HCT116 (cell line): ENCODE measurements around the gene NXPH2. TPM values are rescaled to one million over a fixed set of nuclear protein-coding genes. Genes with fewer than 3 reads are reported as not detected.
A peak's percentile ranks its signal among the peaks of the same experiment; 100 is the strongest.

Experiments used
- ATAC-seq: fragments of 200-7000 bp; cut with Tn5 transposase; 2 replicates; pipeline ENCODE4 v1.9.1; 2020; ENCODE audit warnings: mild to moderate bottlenecking, moderate library complexity
- BruUV-seq: library from RNA; stranded (reverse); fragments of 400-500 nt; replicated peaks from 2 replicates; lab custom pipeline; 2021; lab: Mats Ljungman, UMichigan
- CTCF ChIA-PET: fragments of 300-600 bp; sonication (Branson Sonifier 250); formaldehyde crosslinking; loops from one replicate; lab custom pipeline; 2021; ENCODE audit warnings: antibody characterized with exemption; lab: Charles Lee
- POLR2A ChIA-PET: fragments of 300-600, 350-600 bp; sonication (Branson Sonifier 250); formaldehyde crosslinking; loops from one replicate; lab custom pipeline; 2021; ENCODE audit warnings: antibody characterized with exemption; lab: Charles Lee
- RAD21 ChIA-PET, 2 experiments: fragments of 300-600 bp; sonication (Branson Sonifier 250); formaldehyde crosslinking; loops; one replicate each; lab custom pipeline; 2023; ENCODE audit warnings: low total read pairs in 2 of 2; ENCODE audit not compliant: uncharacterized antibody in 2 of 2, unreplicated experiment in 2 of 2, low non-redundant PET in 1 of 2; lab: Charles Lee
- DNase-seq: peaks from one replicate; pipeline ENCODE4 v3.0.0-alpha.2; 2010; ENCODE audit warnings: low read depth, low spot score
- H2AFZ ChIP-seq: fragments of 200-600 bp; shearing (Covaris generic), sonication (generic); 2 replicates; pipeline ENCODE4 v1.6.1; 2017; ENCODE audit warnings: low read depth, mixed run types, mixed read lengths, antibody characterized with exemption, low read length; ENCODE audit not compliant: poor library complexity, severe bottlenecking
- H3K27ac ChIP-seq: 2 replicates; pipeline ENCODE4 v1.5.1; 2012; ENCODE audit warnings: low read depth, low read length
- H3K27me3 ChIP-seq: fragments of 200-600 bp; sonication (generic); 2 replicates; pipeline ENCODE4 v1.6.1; 2016; ENCODE audit warnings: mixed run types, low read length, mixed read lengths; ENCODE audit not compliant: insufficient read depth
- H3K36me3 ChIP-seq, 2 experiments: fragments of 200-500 bp in 1 of 2; fragments of 200-600 bp in 1 of 2; sonication (Bioruptor generic) in 1 of 2; sonication (generic) in 1 of 2; 2 replicates each; pipeline versions ENCODE4 v1.5.1 to v1.6.1; 2014 to 2016; ENCODE audit warnings: low read length in 2 of 2, inconsistent platforms in 1 of 2, mixed read lengths in 1 of 2, mixed run types in 1 of 2; ENCODE audit not compliant: insufficient read depth in 2 of 2, control insufficient read depth in 1 of 2
- H3K4me1 ChIP-seq, 2 experiments: fragments of 200-600 bp in 1 of 2; sonication (generic) in 1 of 2; 2 replicates each; pipeline versions ENCODE4 v1.5.1 to v1.6.1; 2012 to 2017; ENCODE audit warnings: low read length in 2 of 2, inconsistent platforms in 1 of 2, mild to moderate bottlenecking in 1 of 2, mixed read lengths in 1 of 2, mixed run types in 1 of 2, moderate library complexity in 1 of 2; ENCODE audit not compliant: insufficient read depth in 2 of 2, control insufficient read depth in 1 of 2
- H3K4me2 ChIP-seq: fragments of 200-600 bp; sonication (generic); 2 replicates; pipeline ENCODE4 v1.6.1; 2017; ENCODE audit warnings: mixed run types, low read length, mixed read lengths
- H3K4me3 ChIP-seq, 2 experiments: fragments of 200-600 bp in 1 of 2; sonication (generic) in 1 of 2; replicated peaks in 1 of 2; 2 replicates each; pipeline ENCODE4 v1.5.1; 2011 to 2016; ENCODE audit warnings: low read length in 2 of 2, control low read depth in 1 of 2, low read depth in 1 of 2, mild to moderate bottlenecking in 1 of 2, mixed read lengths in 1 of 2, mixed run types in 1 of 2
- H3K79me2 ChIP-seq: fragments of 200-600 bp; sonication (generic); 2 replicates; pipeline ENCODE4 v1.6.1; 2017; ENCODE audit warnings: mild to moderate bottlenecking, mixed run types, low read length, moderate library complexity, mixed read lengths; ENCODE audit not compliant: insufficient read depth
- H3K9ac ChIP-seq: fragments of 200-600 bp; sonication (generic); 2 replicates; pipeline ENCODE4 v1.6.1; 2016; ENCODE audit warnings: low read length, mixed read lengths
- H3K9me2 ChIP-seq: fragments of 200-600 bp; sonication (generic), shearing (Covaris generic); 2 replicates; pipeline ENCODE4 v1.6.1; 2017; ENCODE audit warnings: mixed run types, mild to moderate bottlenecking, moderate library complexity; ENCODE audit not compliant: insufficient read depth
- H3K9me3 ChIP-seq, 2 experiments: fragments of 200-500 bp in 1 of 2; fragments of 200-600 bp in 1 of 2; sonication (Bioruptor generic) in 1 of 2; sonication (generic) in 1 of 2; 2 replicates each; pipeline ENCODE4 v1.6.1; 2014 to 2017; ENCODE audit warnings: low read length in 2 of 2, mixed read lengths in 2 of 2, inconsistent platforms in 1 of 2, low read depth in 1 of 2, mild to moderate bottlenecking in 1 of 2, mixed run types in 1 of 2, moderate library complexity in 1 of 2; ENCODE audit not compliant: control insufficient read depth in 1 of 2, insufficient read depth in 1 of 2
- H4K20me1 ChIP-seq: fragments of 200-600 bp; sonication (generic), shearing (Covaris generic); 2 replicates; pipeline ENCODE4 v1.6.1; 2017; ENCODE audit warnings: mixed run types, mild to moderate bottlenecking, moderate library complexity; ENCODE audit not compliant: insufficient read depth
- CBX3 ChIP-seq: IDR thresholded peaks from 2 replicates; pipeline ENCODE4 v1.6.1; 2012; ENCODE audit warnings: low read depth
- CTCF ChIP-seq, 3 experiments: fragments of 200-600 bp in 1 of 3; sonication (generic) in 1 of 3; IDR thresholded peaks in 2 of 3; conservative IDR thresholded peaks in 1 of 3; 2 replicates each; pipeline ENCODE4 v1.5.1; 2012 to 2017; ENCODE audit warnings: low read depth in 2 of 3, low read length in 2 of 3, antibody characterized with exemption in 1 of 3, borderline replicate concordance in 1 of 3, control low read depth in 1 of 3, mild to moderate bottlenecking in 1 of 3, mixed read lengths in 1 of 3, mixed run types in 1 of 3, moderate library complexity in 1 of 3; ENCODE audit not compliant: insufficient read depth in 1 of 3
- EGR1 ChIP-seq: IDR thresholded peaks from 2 replicates; pipeline ENCODE4 v1.6.1; 2012; ENCODE audit warnings: low read depth
- ELF1 ChIP-seq: IDR thresholded peaks from 2 replicates; pipeline ENCODE4 v1.6.1; 2012; ENCODE audit warnings: low read depth, borderline replicate concordance
- JUND ChIP-seq: IDR thresholded peaks from 2 replicates; pipeline ENCODE4 v1.6.1; 2012
- POLR2A ChIP-seq: IDR thresholded peaks from 2 replicates; pipeline ENCODE4 v1.7.0; 2011; ENCODE audit warnings: borderline replicate concordance; ENCODE audit not compliant: insufficient read depth, insufficient read length; ENCODE audit errors: extremely low read depth
- POLR2AphosphoS5 ChIP-seq: IDR thresholded peaks from 2 replicates; pipeline ENCODE4 v1.6.1; 2011; ENCODE audit warnings: mild to moderate bottlenecking, low read depth, low read length, moderate library complexity
- RAD21 ChIP-seq: IDR thresholded peaks from 2 replicates; pipeline ENCODE4 v1.6.1; 2012; ENCODE audit warnings: low read depth, mild to moderate bottlenecking
- REST ChIP-seq: IDR thresholded peaks from 2 replicates; pipeline ENCODE4 v1.6.1; 2012; ENCODE audit warnings: low read depth
- SIN3A ChIP-seq: IDR thresholded peaks from 2 replicates; pipeline ENCODE4 v1.6.1; 2012; ENCODE audit warnings: low read depth
- SRF ChIP-seq: IDR thresholded peaks from 2 replicates; pipeline ENCODE4 v1.6.1; 2012; ENCODE audit warnings: low read depth
- intact Hi-C: fragments of 100-400 bp; cut with micrococcal nuclease; formaldehyde crosslinking; loops from 2 replicates; pipeline ENCODE4 v1.10.0; 2022
- total RNA-seq: library from RNA; stranded (reverse); gene quantifications from one replicate; pipeline ENCODE4 v1.2.1, GENCODE V29; 2021; ENCODE audit not compliant: unreplicated experiment
- TF ChIP-seq, protein P1 (sequence below): IDR thresholded peaks from 2 replicates; pipeline ENCODE4 v1.6.1; 2012
- TF ChIP-seq, protein P2 (sequence below): IDR thresholded peaks from 2 replicates; pipeline ENCODE4 v1.6.1; 2012

The NXPH2 gene
- total RNA-seq, 1 experiment from 2014 or later, result not detected

GRCh38 chr2:138730497-138731030, 49.6 kb downstream of the NXPH2 start:
- BruUV-seq, result no TSS peak
- TF ChIP-seq SRF, result no peak
- no peak for TF ChIP-seq SIN3A
- no peak for TF ChIP-seq ELF1
- Histone ChIP-seq H3K9ac (no peak overlapping the region), H3K27me3 (no peaks in the 10 kb centered on the region), H3K9me2 (no peaks in the 10 kb centered on the region), H3K79me2 (no peaks in the 10 kb centered on the region), H3K27ac (no peak overlapping the region), H3K36me3 (no peaks in the 10 kb centered on the region), H3K4me2 (no peak overlapping the region), H3K4me3 (no peak overlapping the region), H3K4me1 (no peaks in the 10 kb centered on the region), H2AFZ (no peak overlapping the region), H3K9me3 (no peaks in the 10 kb centered on the region), H4K20me1 (no peaks in the 10 kb centered on the region)
- ATAC-seq, result no peak
- ChIA-PET POLR2A (no interaction called here), RAD21 (interaction anchor here in 1 of 2 experiments (0.6 kb wide), 1 partner anchor 1554 kb away, joined by 3 read pairs; no protein-coding TSS in a partner anchor), CTCF (no interaction called here)
- intact Hi-C loops, result no loop called here
- no peak for DNase-seq

- no peaks in the 10 kb centered on the region for H3K36me3 ChIP-seq
- ChIA-PET POLR2A (interaction anchor here (0.6 kb wide), 1 partner anchor 119 kb away, joined by 3 read pairs; no protein-coding TSS in a partner anchor), CTCF (interaction anchor here (0.8 to 2.0 kb wide), 3 partner anchors 59 to 99 kb away, joined by 3 to 18 read pairs (median 5); no protein-coding TSS in a partner anchor), RAD21 (no interaction called here)
- no peaks in the 10 kb centered on the region for H4K20me1 ChIP-seq
- H3K27ac ChIP-seq, result no peak overlapping the region
- no peak overlapping the region for H2AFZ ChIP-seq
- no peaks in the 10 kb centered on the region for H3K4me1 ChIP-seq
- intact Hi-C loops, result loop anchor here (1.0 kb wide), 1 partner anchor 59 kb away; no protein-coding TSS in a partner anchor
- no peaks in the 10 kb centered on the region for H3K9me2 ChIP-seq
- no TSS peak for BruUV-seq
- DNase-seq, result peak; percentile 7
- ATAC-seq, result peak; percentile 67
- TF ChIP-seq ELF1 (no peak), JUND (no peak), POLR2AphosphoS5 (no peak), POLR2A (no peak), CTCF (IDR thresholded peaks at IDR 0.05 in 2 of 3, conservative IDR thresholded peaks at IDR 0.05 in 1 of 3; ENCODE audit: borderline replicate concordance in 1 of 3, insufficient read depth in 1 of 3, low read depth in 2 of 3, low read length in 2 of 3) (peak; percentile 10 to 51 (median 35); a peak in 2 of 6 replicates), REST (no peak), EGR1 (no peak), CBX3 (no peak), RAD21 (peak; percentile 70), SIN3A (no peak)
- TF ChIP-seq, protein P1, sequence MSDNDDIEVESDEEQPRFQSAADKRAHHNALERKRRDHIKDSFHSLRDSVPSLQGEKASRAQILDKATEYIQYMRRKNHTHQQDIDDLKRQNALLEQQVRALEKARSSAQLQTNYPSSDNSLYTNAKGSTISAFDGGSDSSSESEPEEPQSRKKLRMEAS, result no peak
- TF ChIP-seq, protein P2, sequence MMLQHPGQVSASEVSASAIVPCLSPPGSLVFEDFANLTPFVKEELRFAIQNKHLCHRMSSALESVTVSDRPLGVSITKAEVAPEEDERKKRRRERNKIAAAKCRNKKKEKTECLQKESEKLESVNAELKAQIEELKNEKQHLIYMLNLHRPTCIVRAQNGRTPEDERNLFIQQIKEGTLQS, result no peak
- no peak overlapping the region for H3K9ac ChIP-seq
- no peak overlapping the region for H3K4me2 ChIP-seq
- no peaks in the 10 kb centered on the region for H3K27me3 ChIP-seq
- no peaks in the 10 kb centered on the region for H3K9me3 ChIP-seq
- H3K79me2 ChIP-seq, result no peaks in the 10 kb centered on the region
- H3K4me3 ChIP-seq, result no peak overlapping the region
These were observed 52.2 kb downstream of the NXPH2 start for GRCh38 chr2:138727956-138728355.
